GM18511 (cell line): ENCODE results near the gene BCKDHB.

ENCODE experiments used
- ATAC-seq: cut with Tn5 transposase; IDR thresholded peaks from one replicate; pipeline ENCODE4 v1.9.1; 2021; ENCODE audit warnings: mild to moderate bottlenecking, moderate library complexity; ENCODE audit not compliant: unreplicated experiment

Gene BCKDHB

DNA sequence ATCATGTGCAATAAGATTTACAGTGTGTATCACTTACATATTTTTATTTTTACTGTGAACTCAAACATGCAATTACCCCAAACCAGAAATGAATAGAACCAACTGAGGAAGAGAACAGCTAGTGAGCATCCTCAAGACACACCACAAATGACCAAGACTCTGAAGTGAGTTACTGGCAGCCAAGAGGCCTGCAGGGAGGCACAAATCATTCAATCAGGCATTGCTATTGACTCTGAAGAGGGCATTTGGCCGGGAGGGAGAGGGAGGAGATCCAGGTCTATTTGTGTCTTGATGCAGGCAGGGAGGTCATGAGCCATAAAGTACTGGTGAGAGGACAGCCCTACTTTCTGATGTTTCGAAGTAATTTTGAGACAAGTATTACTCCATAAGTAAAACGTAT, 257.7 kb downstream of the BCKDHB start:
- ATAC-seq = no peak

DNA sequence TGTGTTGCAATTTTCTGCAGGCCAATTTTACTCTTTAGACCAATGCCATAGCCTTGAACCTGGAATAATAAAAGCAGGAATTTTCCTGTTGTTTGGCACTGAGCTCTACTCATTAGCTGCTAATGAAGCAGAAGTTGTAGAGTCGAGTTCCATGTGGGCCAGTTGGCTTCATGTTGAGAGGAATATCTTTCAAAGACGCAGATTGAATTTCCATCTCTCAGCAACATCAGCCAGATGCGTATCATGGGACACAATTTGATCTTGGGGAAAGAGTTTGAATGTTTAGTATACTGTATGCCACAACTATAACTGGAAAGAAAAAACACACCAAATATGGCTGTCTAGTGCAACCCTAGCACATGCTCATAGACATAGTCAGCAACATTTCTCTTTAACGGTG, 259.6 kb downstream of the BCKDHB start:
- ATAC-seq = no peak

DNA sequence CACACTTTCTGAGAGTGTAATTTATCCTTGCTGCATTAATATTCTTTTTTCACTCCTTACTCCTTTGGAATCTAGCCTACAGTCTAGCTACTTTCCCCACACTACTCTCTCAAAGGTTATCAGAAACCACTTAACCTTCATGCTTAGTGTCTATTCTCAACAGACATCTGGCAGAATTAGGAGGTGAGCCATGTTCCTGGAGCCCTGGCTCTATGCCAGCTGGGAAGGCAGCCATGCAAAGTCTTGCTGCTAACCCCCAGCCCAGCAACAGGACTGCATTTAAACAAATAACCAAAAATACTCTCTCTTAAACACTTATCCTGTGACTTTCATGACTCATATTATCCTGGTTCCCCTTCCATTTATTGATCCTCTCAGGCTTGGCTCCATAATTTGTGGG, 260.2 kb downstream of the BCKDHB start:
- no peak for ATAC-seq

DNA sequence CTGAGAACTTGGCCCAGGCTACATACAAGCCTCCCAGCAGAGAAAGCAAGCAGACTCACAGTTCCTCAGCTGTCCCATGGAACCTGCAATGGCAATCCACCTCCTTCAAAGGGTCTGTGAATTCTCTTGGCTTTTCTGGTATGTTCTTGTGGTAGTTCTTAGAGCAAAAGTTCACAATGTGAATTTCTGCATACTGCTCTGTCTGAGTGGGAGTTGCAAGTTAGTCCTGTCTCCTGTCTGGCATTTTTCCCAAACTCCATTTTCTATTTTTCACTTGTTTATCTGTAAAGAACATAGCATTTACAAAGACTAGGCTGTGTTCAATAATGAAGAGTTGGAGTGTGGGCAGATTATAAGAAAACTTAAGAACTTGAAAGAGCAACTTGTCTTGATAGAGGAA, 269.9 kb downstream of the BCKDHB start:
- ATAC-seq = no peak

DNA sequence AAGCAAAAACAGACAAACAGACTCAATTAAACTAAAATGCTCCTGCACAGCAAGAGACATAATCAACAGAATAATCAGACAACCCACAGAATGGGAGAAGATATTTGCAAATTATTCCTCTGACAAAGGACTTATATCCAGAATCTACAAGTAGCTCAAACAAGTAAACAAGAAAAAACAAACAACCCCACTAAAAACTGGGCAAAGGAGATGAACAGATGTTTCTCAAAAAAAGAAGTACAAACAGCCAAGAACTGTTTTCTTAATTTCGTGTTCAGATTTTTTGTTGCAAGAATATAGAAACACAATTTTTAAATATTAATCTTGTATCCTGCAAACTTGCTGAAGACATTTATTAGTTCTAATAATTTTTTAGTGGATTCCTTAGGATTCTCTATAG, 274.1 kb downstream of the BCKDHB start:
- no peak for ATAC-seq

DNA sequence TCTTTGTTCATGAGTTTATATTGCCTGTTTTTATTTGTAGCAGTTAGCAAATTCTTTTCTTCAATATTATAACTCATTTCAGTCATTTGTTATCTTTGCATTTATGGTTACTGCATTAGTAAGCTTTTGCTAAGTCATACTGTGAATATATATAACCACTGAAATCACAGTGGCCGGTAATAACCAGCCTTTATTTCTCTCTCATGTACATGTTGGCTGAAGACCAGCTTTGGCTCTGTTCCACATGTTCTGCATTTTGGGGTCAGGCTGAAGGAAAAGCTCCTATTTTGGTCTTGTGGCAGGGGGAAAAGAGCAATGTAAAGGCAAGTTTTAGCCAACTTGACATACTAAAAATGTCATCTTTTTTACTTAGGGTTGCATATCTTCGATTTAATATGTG, 276.3 kb downstream of the BCKDHB start:
- ATAC-seq = no peak

DNA sequence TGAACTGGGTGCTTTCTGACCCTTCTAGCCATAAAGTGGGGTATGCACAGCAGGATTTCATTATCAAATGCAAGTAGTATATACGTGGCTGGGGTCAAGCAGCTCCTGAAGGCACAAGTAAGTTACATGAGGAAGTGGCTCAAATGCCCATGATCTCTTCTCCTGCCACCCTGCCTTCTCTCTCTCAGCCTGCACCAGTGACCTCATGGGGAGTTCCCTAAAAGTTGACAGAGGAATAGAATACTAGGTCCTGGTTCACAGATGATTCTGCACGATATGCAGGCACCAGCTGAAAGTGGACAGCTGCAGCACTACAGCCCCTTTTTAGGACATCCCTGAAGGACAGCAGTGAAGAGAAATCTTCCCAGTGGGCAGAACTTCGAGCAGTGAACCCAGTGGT, 282.0 kb downstream of the BCKDHB start:
- ATAC-seq = peak; percentile 79
